ENCODE measurements around the gene CCDC126. TPM values are rescaled to one million over a fixed set of nuclear protein-coding genes. Genes with fewer than 3 reads are reported as not detected.

CCDC126 gene
- 20.6 and 22.4 TPM in 2 replicates for total RNA-seq

GRCh38 chr7:23597094-23598091 lies at the start of gene CCDC126:
Gene CCDC126 (plus strand): TSS chr7:23597382. CDS start chr7:23611316, 13,934 bp downstream.

GRCh38 chr7:23679898-23680413 lies 82.8 kb downstream of the CCDC126 start, which contains the start of gene FAM221A:
Gene FAM221A (plus strand): TSS chr7:23680199. CDS start chr7:23680219, 20 bp downstream.

Other genes with a start within 250 kb of the CCDC126 start
- gene IGF2BP3, start 126.9 kb upstream of the CCDC126 start, total RNA-seq: 1.7 and 2.1 TPM in 2 replicates
- 27.8 and 33.3 TPM in 2 replicates for gene TRA2A, start 65.4 kb upstream of the CCDC126 start, total RNA-seq
- 5.9 and 9.4 TPM in 2 replicates for gene FAM221A, start 82.8 kb downstream of the CCDC126 start, total RNA-seq
- gene STK31, start 112.8 kb downstream of the CCDC126 start, total RNA-seq: 0.11 and 0.17 TPM in 2 replicates